ENCODE measurements around the gene EML3.
"Not testable (repeated sequence)": the region's sequence is repeated elsewhere in the genome, so short reads cannot be mapped to it uniquely, and the experiment has no call there.

EML3 gene

DNA sequence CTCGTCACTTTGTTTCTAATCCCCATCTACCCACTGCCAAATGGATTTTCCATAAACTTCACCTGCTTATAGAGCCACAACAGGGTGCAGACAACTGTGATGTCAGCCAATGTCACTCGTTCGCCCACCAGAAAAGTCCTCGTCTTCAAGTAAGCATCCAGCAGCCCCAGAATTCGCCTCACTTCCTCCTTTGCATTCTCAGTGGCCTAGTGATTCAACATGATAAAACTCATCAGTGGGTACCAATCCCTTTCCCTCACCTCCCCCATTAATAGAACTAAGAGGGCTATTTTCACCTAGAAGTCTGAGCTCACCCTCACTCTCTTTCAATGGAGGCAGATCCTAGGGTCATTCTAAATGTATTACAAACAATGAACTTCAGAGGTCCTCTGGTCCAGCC is 41.7 kb downstream of the EML3 start:
- DNase-seq (ENCODE audit: low spot score), result not testable (repeated sequence)

DNA sequence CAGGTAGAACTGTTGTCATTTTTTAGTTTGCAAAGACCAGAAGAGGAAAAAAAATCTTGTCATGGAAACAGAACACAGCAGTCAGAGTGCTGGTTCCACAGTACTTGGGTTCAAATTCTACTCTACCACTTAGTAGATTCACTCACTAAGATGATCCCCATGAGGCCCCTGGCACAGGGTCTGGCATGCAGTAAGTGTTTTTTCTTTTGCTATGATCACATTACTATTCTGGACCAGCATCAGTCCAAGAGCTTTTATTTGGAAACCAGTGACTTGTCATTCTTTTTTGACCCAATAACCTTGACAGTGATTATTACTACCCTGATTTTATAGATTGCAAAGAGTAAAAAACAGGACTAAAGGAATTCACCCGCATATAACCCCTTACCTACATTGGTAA is 43.0 kb downstream of the EML3 start:
- no peak for DNase-seq (ENCODE audit: low spot score)

DNA sequence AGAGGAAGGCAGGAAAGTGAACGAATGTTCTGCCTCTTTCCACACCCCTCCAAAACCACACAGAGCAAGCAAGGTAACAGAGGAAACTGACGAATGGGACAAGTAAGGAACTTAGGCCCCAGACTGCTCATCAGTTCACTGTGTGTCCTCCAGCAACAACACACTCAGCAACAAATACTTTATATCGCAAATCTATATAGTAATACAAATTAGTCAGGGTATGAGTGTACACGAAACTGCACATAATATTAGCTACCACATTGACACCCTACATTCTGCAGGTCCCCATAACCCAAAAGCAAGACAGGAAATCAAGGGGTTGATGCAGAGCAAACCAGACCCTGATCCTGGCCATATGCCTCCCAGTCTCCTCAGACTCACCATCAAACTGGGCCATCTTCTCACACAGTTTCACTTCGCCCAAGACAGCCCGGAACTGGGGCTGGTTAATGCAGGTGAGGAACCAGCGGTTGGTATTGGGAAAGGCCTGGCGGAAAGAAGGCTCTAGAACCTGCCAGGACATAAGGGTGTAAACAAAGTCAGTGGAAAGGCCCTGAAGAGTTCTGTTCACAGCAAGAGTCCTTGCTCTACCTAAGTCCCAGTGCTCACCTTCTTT is 45.4 kb downstream of the EML3 start:
- no peak for DNase-seq (ENCODE audit: low spot score)

DNA sequence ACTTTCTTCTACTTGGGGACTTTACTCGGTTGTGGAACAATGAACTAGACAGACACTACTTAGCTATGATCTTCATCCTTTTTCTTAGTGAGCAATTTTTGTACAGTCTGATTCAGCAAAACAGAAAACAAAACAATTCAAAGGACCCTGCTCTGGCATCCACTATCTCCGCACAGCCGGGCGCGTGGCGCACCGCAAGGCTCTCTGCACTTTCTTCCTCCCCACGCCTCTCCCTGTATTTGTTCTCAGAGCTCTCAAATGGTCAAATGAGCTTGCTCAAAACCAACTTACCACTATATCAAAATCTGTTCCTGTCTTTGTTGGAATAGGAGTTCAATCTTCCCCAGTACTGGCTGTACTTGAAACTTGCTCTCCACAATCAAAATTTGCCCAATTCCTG is 46.3 kb downstream of the EML3 start:
- DNase-seq (ENCODE audit: low spot score), result no peak

DNA sequence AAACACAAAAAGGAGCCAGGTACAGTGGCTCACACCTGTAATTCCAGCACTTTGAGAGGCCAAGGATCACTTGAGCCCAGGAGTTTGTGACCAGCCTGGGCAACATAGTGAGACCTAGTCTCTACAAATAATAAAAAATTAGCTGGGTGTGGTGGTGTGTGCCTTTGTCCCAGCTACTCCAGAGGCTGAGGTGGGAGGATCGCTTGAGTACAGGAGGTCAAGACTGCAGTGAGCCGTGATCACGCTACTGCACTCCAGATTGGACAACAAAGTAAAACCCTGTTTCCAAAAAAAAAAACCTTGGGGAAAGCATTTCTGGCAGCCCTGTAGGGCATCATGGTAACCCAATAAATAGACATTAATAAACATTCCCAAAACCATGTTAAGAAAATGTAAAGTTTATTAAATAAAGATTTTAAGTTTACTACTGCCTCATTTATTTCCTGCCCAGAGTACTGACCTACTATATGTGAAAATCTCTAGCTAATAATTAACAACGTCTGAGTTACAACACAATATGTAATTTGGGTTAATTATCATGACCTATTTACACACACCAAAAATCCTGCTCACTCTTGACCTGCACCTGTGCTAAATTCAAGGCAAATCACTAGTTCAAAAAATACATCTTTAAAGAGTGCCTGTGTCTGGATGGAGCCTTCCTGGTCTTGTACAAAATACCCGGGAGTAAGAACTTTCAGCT is 47.3 kb downstream of the EML3 start:
- no peak for DNase-seq (ENCODE audit: low spot score)

DNA sequence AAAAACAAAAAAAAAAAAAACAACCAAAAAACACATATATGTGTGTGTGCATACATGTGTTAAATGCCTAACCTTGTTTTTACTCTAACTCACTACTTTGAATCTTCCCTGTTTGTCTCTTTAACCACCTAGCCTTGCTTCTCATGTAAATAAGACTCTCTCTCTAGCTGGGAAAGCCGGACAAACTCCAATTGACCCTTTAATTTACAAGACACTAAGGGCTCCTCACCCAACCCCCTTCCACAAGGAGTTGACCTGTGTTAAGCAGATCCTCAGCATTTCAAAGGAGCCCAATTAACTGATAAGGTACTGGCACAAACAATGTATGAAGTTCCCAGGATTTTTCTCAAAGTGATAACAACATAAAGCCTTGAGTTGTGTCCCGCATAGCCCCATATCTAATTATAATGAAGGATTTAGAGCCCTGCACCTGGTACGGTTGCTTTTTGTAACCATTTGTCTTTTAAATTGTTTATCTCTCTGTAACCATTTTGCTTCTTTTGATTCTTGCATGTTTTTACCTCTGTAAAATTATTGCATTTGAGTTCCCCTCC is 50.8 kb downstream of the EML3 start:
- DNase-seq (ENCODE audit: low spot score), result not testable (repeated sequence)

DNA sequence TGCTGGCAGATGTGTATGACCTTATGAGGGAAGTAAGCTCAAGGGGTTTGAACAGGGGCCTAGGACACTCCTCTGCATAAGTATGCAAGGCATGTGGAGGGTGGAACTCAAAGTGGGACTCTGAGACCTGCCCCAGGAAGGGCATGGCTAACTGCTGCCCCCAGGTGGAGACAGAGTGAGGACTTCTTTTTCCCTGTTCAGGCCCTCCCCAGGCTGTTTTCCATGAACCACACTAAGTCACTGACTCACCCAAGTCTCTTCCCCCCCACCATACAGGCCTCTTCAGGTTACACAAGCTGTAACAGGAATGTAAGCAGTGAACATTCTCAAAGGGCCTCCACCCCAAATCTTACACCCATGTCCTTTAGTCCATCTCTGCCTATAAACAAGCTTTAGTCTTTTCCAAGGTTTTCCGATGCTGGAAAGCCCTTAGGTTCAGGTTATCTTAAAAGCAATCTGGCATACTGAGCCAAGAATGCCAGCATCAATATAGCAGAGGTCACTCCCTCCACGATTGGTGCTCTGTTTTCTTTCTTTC is 51.9 kb downstream of the EML3 start:
- DNase-seq (ENCODE audit: low spot score), result peak; percentile 81

DNA sequence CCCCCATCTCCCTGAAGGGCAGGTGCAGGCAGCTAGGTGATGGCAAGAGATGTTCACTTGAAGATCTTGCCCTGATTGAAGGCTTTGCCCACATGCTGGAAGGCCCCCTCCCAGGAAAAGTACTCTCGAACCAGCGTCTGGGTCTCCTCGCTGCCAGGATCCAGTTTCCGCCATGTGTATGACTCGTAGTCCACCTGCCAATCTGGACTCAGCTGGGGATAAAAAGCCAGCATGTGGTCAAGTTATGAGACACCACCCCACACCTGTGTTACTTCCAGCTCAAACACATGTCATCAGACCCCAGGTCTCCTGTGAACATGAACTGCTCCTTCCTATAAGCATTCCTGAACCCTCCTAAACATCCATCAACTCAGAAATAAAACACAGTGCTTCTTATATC is 52.9 kb downstream of the EML3 start:
- DNase-seq (ENCODE audit: low spot score), result not testable (repeated sequence)

DNA sequence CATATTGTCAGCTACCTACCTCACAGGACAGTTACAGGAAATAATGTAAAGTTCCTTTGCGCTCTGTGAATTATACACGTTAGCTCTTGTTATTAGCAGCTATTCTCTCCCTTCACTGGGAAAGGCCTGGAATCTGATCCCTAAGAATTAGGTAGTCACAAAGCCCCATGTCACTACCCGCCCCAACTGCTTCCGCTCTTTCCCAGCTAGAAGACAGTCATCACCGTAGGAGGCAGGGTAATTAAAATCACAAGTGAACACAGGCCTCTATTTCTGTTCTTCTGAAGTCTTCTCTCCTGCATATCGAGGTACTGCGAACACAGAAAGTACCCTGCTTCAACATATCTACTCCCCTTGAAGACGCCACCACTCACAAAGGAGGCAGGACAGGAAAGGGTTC is 53.4 kb downstream of the EML3 start:
- no peak for DNase-seq (ENCODE audit: low spot score)

DNA sequence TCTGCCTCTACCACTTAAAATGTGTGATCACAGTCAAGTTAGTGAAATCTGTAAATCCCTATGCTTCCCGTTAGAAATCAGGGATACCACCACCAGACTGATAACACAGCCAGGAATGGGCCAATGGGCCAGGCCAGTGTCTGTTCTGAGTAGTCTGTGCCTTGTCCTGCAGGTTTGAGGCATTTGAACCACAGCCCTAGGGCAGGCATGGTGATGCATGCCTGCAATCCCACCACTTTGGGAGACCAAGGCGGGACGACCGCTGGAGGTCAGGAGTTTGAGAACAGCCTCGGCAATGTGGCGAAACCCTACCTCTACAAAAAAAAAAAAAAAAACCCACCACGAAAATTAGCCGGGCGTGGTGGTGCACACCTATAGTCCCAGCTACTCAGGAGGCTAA is 53.9 kb downstream of the EML3 start:
- no peak for DNase-seq (ENCODE audit: low spot score)

DNA sequence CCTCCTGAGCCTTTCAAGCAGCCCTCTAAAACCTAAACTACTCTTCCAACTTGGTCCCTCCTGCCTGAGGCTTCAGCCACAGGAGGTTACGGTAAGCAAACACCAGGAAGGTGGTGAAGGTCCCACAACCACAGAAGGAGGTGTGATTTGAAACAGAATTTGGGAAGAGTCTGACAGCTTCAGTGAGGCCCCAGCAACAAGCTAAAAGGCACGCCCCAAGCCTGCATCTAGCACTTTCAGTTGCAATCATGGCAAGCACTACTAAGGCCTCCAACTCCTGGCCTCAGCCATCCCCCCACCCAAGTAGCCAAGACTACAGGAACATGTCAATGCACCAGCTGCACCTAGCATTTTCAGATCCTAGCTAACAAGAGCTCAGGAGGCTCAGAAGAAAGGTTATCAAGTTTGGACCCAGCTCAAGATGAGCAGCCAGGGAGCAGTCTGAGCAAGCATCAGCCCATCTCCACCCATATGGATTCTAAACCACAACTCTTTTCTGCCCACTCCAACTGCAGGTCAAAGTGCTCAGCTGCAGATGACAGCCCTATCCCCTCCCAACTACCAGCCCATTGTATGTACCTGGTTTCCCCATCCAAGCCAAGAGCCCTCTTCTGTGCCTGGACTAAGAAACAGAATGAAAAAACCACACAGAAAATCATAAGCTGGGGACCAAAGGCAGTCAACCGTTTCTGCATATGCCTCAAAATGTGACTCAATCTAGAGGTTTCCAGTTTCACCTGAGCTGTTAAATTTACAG is 55.5 kb downstream of the EML3 start:
- no peak for DNase-seq (ENCODE audit: low spot score)

DNA sequence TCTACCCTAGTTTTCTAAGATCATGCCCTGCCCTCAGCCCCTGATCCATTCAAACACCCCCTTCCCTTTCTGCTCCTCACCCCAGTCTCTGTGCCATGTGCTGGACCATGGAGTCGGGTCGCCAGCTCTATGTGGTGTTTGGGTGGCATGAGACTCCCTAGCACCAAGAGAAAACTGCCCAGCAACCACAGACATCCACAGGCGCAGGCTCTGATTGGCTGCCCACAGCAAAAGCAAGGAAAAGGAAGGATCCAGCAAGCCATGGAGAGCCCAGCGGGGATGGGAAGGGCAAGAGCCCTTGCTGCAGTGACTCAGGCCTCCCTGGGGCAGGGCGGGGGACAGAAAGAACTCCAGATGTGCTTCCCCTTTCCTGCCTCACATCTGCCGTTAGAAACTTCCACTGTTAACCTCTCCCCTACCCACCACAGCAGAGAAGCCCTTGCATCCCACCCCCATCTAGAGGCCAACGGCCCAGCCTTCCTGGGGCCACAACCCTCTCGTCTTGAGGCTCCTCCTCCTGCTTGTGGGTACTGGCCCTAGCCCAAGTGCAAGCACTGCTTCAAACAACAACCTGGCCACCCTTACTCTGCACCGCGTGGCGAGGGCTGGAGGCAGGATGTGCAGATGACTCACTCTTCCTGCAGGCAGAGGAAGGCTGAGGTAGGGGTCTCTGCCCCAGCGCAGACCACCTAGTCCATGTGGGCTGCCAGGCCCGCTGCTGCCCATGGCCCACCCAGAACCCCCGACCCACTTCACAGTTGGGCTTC is 56.3 kb downstream of the EML3 start:
- peak; percentile 85 for DNase-seq (ENCODE audit: low spot score)

DNA sequence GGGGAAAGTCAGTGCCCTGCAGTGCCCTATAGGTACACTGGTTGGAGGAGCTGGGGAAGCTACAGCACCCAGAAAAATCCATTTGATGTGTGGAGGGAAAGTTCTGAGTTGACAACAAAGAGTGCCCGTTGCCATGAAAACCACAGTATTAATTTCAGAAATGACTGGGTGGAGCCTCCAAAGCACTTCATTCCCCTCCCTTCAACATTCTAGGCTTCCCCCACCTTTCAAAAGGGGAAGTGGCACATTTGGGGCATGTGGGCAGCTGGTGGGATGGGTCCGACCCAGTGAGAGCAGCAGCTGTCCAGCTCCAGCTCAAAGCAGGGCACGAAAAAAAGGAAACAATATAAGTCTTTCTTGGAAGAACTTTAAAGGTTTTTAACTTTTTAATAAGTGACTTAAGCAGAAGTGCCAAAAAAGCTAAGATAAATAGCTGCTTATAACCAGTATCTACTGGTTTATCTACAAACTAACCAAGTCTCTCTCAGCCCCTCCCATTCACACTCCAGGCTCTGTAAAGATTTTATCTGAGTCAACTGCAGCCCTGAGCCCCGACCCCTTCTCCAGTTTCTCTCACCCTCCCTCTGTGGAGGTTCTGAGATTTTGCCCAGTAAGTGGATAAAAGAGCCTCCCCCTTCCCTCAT is 57.0 kb downstream of the EML3 start:
- DNase-seq (ENCODE audit: low spot score), result peak; percentile 70

DNA sequence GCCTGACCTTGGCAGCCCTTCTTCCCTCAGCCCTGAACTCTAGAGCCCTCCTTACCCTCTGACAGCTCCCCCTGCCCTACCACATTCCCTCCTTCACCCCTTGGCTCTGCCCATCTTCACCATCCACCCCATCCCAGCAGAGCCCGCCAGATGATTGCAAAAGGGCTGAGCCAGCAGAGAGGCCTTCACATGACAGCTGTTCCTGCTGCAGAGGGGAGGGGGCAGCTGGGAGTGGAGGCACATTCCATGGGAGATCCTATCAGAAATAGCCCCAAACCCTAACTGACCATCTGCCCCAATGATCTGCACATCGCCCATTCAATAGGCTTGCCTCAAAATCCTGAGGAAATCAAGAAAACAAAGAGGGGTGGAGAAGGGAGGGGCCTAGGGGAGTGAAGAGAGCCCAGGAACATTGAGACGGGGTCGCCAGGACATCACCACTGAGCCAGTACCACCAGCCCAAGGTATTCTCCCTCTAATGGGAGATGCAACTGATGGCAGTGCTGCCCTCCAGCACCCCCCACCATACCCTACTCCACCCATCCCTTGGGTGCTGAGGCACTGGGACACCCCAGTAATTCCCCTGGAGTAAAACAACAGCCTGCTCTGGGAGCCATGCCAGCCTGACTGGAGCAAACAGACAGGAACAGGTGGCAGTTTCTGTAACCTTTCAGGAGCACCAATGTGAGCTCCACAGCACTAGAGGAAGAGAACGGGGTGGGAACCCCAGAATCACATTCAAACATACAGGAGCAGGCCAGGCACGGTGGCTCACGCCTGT is 58.0 kb downstream of the EML3 start:
- peak; percentile 73 for DNase-seq (ENCODE audit: low spot score)

DNA sequence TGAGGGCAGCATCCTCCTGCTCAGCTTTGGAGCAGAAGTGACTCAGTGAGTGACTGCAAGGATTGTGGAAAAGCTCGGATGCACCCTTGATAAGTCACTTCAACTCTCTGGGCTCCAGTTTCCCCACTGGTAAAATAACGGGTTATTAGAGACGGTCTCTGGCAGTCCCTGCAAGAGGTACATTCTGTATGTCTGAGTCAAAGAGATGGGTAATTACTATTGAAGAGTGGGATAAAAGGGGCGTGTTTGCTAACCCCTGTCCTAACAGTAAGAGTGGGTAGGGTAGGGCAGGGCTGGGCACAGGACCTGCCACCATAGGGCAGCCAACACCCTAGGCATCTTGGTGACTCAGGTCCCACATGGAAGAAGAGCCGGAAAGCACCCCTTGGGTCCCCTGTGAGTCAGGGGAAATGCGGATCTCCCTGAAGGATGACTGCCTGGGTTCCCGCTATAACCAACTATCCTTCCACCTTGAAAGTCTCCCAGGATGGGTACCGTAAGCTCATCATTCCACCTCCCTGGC is 58.7 kb downstream of the EML3 start:
- DNase-seq (ENCODE audit: low spot score), result no peak

DNA sequence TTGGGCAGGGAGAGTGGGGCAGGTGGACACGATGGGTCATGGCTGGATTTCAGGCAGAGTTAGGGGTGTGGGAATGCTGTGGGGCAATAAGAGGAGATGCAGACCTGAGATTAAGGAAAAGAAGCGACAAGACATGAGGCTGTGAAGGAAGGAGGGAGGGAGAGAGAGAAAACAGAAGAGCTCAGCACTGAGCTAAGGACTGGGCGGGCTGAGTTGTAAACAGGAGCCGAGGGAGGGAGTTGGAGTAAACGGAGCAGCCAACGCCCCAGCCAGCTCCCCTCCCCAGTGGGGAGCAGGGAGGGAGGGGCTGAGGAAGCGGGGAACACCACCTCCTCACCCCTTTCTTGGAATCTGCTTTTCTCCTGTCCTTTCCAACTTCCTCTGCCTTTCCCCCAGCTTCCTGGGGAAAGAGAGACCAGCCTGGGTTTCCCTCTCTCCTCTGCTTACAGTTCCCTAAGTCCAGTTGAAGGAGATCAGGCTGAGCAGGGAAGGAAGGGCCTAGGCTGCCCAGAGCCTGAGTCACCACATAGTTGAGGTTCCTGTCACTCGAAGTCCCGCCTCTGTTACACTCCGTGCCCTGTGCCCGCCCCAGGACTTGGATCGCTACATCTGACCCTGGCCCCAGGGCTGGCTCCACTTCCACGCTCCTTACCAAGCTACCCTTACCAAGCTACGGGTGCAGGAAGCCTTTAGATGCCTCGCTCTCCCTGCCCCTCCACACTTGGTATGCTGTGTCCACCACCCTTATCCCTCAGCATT is 59.3 kb downstream of the EML3 start:
- DNase-seq (ENCODE audit: low spot score), result peak; percentile 87

DNA sequence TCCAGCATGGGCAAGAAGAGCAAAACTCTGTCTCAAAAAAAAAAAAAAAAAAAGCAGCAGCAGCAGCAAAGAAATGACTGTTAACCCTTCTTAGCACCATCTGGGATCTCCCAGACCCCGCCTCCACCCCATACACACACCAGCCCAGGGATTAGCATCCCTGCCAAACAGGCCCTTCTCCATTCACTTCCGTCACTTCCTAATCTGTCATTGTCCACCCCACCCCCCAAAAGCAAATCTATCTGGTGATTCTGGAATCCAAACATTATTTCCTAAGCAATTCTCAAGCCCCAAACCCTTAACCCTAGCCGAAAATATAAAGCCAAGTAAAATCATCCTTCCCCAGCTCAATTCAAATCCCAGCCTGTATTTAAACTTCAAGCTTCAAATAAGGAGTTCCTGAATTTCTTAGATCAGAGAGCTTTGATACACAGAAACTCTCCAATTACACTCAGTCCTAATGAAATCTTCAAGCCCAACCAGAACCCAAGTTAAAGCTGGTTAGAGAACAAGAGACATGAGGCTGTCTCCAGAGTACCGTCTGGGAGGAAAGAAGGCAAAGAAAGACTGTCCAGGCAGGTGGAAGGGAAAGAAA is 60.0 kb downstream of the EML3 start:
- DNase-seq (ENCODE audit: low spot score), result no peak

All from left forelimb (tissue), 1 donor.